Epithelial cell of esophagus (primary cell): ENCODE results near the gene DNAH17.

Experiments
- DNase-seq: peaks from one replicate; pipeline ENCODE4 v3.0.0; 2010; ENCODE audit warnings: low read depth
- H3K4me3 ChIP-seq: 2 replicates; pipeline ENCODE4 v1.5.1; 2011; ENCODE audit warnings: mild to moderate bottlenecking, low read length, control low read depth
- TF ChIP-seq, protein P1 (sequence below): IDR thresholded peaks from 2 replicates; pipeline ENCODE4 v1.5.1; 2011; ENCODE audit warnings: low read depth, mild to moderate bottlenecking, low read length, control low read depth, inconsistent platforms; ENCODE audit not compliant: insufficient read depth; ENCODE audit errors: missing control alignments

Gene DNAH17

DNA sequence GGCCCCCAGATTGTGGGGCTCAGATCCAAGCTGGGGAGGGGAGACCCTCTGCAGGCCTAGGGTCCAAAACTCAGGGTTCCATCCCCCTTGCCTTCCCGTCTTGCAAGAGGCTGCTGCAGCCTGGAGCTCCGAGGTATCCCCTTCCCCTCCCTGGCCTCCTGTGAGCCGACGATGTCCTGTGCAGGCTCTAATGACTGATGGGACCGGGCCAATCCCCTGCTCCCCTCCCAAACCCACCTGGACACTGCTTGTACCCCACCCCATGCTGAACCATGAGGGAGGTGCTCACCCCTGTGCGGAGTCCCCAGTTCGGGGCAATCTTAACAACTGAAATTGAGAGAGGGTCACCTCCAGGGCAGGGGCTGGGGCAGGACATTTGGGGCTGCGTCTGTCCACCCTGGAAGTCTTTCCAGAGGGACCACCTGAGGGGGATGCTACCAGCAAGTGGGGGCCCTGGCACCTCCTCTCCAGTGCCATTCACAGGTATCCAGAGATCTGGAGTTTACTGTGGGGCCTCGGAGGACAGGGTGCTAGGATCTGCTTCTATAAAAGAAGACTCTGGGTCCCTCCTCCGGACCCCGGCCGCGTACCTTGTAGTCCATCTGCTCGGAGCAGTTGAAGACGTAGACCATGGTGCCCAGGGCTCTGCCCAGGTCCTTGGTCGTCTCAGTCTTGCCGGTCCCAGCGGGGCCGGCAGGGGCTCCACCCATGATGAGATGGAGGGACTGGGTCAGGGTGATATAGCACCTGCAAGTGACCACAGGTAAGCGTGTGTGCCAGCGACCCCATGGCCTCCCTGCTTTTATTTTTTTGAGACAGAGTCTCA is 77.3 kb downstream of the DNAH17 start:
- TF ChIP-seq, protein P1, sequence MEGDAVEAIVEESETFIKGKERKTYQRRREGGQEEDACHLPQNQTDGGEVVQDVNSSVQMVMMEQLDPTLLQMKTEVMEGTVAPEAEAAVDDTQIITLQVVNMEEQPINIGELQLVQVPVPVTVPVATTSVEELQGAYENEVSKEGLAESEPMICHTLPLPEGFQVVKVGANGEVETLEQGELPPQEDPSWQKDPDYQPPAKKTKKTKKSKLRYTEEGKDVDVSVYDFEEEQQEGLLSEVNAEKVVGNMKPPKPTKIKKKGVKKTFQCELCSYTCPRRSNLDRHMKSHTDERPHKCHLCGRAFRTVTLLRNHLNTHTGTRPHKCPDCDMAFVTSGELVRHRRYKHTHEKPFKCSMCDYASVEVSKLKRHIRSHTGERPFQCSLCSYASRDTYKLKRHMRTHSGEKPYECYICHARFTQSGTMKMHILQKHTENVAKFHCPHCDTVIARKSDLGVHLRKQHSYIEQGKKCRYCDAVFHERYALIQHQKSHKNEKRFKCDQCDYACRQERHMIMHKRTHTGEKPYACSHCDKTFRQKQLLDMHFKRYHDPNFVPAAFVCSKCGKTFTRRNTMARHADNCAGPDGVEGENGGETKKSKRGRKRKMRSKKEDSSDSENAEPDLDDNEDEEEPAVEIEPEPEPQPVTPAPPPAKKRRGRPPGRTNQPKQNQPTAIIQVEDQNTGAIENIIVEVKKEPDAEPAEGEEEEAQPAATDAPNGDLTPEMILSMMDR, result no peak
- no peak for DNase-seq
- H3K4me3 ChIP-seq, result no peak overlapping the region

DNA sequence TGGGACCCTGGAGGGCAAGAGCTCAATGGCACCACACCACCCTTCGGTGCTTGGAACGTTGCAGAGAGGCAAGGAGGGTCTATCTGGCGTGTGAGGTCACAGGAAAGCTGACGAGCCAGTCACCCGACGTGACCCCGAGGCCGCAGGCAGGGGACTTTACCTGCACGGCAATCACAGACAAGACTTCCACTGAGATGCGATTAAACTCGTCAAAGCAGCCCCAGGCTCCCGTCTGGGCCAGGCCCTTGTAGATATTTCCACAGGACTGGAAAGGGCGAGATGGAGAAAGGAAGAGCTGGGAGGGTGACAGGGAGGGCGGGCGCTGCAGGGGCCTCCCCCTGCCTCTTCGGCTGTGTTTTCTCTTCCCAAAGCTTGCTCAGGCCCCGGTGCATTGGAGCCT is 78.3 kb downstream of the DNAH17 start:
- no peak for DNase-seq
- H3K4me3 ChIP-seq, result no peak overlapping the region
- TF ChIP-seq, protein P1, result no peak

DNA sequence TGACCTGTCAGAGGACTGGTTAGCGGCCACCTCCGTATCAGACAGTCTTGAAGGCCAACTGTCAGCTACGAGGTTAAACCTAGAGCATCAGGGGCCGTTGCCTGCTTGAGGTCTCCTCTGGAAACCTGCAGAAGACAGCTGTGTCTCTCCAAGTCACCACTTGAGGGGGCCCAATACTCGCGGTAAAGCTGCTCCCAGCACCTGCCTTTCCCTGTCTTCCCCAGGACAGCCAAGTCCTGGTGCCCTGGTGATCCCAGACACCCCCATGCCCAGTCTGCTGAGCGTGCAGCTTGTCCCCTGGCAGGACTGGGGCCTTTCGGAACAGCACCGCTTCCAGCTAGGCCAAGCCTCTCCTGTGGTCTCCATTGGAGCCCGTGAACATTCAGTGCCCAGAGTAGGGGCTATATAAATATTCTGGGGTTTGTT is 80.1 kb downstream of the DNAH17 start:
- DNase-seq, result peak; percentile 85
- H3K4me3 ChIP-seq, result no peak overlapping the region
- TF ChIP-seq, protein P1, result peak; percentile 83

DNA sequence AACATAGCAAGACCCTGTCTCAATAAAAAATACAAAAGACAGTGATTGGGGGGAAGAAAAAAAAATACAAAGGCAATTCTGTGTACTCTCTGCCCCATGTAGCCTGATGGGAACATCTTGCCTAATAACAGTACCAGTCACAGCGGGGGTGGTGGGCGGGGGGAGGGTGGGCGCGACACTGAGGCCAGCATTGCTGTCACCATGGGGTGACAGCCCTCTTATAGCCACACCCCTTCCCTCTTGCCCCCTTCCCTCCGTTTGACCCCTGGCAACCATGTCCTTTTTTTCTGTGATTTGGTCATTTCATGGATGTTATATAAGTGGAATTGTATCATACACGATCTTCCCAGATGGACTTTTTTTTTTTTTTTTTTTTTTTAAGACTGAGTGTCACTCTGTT is 80.9 kb downstream of the DNAH17 start:
- DNase-seq, result no peak
- H3K4me3 ChIP-seq, result no peak overlapping the region
- TF ChIP-seq, protein P1, result no peak

DNA sequence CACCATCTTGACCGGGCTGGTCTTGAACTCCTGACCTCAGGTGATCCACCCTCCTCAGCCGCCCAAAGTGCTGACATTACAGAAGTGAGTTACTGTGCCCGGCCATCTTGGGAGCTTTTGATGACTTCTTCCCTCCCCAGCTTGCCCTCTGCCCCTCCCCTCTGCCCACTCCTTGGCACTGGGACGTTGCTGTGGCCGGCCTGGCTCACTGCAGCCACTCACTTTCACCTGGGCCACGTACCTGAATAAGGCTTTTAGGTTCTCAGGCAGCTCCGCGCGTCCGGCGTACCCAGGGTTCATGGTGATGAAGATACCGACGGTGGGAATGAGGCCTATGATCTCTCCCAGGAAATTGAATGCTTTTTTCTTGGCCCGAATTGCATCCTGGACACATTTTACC is 81.6 kb downstream of the DNAH17 start:
- TF ChIP-seq, protein P1, result no peak
- no peak overlapping the region for H3K4me3 ChIP-seq
- DNase-seq, result no peak

DNA sequence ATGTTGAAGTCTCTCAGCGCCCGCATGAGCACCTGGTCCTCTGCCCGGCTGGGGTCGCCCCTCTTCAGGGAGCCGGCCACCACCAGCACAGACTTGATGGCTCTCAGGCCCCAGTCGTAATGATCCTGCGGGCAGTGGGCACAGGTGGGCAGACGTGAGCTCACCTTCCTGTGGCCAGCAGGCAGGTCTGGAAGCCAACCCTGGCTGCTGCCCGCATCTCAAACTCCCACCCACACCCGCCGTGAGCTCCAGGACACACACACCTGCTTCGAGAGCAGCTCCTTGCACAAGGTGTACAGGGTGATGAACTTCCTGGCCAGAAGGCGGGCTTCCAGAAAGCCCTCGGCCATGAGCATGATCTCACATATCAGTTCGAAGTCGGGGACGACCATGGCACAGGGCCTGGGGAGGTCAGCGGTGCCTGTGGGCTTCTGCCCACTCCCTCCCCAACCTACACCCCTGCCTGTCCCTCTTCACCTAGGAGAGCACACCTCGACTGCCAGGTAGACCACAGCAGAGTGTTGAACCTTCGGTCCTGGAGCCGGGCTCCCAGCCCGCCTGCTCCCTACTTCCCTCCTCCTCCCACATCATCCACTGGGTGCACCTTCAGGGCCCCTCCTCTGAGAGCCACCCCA is 82.4 kb downstream of the DNAH17 start:
- H3K4me3 ChIP-seq, result no peak overlapping the region
- TF ChIP-seq, protein P1, result no peak
- DNase-seq, result no peak
